GM19452 (cell line): ENCODE results near the gene B9D2.
A peak's percentile ranks its signal among the peaks of the same experiment; 100 is the strongest.
"Not testable (repeated sequence)": the region's sequence is repeated elsewhere in the genome, so short reads cannot be mapped to it uniquely, and the experiment has no call there.

ENCODE experiments used
- ATAC-seq: cut with Tn5 transposase; IDR thresholded peaks from one replicate; pipeline ENCODE4 v1.9.1; 2021; ENCODE audit not compliant: unreplicated experiment

Gene B9D2

DNA sequence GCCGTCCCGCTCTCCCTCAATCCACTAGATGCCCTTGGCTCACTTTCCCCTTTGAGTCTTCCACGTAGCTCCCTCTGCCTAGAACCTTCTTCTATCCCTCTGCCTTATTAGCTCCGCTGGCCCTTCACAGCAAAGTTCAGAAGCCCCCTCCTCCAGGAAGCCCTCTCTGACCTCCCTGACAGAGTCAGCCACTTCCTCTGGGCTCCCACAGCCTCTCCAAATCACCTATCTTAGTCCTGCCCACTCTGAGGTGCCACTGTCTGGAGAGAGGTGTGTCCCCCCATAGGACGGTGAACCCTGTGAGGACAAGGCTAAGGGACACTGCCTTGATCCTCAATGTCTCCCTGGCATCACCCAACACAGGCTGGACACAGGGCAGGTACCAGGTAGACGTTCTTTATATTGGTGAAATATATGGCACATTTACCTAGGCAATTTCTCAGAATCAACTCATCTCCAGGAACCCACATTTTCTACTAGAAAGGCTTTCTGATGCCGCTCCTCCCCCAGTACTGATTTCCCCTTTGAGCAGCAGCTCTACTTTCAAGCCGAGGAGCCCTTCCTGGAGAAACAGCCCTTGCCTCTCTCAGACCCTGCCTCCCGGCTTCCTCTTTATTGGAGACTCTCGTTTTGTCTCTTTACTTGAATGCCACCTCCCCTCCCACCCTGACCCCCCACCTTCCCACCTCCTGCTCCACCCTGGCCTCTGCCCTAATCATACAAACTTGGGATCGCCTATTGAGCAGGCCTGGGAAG is 6.8 kb downstream of the B9D2 start:
- no peak for ATAC-seq

DNA sequence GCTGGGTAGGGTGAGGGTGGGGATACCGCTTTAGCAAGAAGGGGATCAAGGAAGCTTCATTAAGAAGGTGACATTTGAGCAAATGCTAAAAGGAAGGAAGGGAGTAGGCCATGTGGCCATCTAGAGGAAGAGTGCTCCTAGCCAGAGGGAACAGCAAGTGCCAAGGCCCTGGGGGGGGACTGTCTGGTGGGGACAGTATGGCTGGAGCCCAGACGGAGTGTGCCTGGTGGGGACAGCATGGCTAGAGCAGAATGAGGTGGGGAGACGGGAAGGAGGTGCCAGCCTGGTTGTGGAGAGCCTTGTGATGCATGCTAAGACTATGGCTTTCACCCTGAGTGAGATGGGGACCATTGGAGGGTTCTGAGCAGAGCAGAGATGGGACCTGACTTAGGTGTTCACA is 8.1 kb downstream of the B9D2 start:
- no peak for ATAC-seq

DNA sequence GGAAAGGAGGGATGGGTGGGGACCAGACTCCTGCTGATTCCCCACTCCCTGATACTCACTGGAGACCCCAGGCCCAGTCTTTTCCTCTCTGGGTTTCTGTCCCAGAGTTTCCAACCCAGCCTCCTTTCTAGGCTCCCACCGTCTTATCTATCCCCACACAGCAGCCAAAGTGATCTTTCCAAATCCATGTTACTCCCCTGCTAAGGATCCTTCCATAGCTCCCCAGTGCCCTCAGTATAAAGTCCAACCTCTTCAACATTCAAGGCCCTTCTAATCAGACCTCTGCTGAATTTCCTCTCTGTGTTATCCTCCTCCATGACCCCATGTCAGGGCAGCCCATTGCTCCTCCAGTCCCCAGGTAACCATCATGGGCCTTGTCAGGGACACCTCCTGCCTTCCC is 8.9 kb downstream of the B9D2 start:
- ATAC-seq = no peak

- ATAC-seq = no peak
Observed at GRCh38 chr19:41354343-41354953, 9.5 kb downstream of the B9D2 start.

GRCh38 chr19:41353466-41354342 is 10.2 kb downstream of the B9D2 start, which contains the start of gene TGFB1:
TSS of gene TGFB1 (minus strand) at chr19:41353922. CDS start at chr19:41353044, 878 bp downstream.
- peak; percentile 40 for ATAC-seq

DNA sequence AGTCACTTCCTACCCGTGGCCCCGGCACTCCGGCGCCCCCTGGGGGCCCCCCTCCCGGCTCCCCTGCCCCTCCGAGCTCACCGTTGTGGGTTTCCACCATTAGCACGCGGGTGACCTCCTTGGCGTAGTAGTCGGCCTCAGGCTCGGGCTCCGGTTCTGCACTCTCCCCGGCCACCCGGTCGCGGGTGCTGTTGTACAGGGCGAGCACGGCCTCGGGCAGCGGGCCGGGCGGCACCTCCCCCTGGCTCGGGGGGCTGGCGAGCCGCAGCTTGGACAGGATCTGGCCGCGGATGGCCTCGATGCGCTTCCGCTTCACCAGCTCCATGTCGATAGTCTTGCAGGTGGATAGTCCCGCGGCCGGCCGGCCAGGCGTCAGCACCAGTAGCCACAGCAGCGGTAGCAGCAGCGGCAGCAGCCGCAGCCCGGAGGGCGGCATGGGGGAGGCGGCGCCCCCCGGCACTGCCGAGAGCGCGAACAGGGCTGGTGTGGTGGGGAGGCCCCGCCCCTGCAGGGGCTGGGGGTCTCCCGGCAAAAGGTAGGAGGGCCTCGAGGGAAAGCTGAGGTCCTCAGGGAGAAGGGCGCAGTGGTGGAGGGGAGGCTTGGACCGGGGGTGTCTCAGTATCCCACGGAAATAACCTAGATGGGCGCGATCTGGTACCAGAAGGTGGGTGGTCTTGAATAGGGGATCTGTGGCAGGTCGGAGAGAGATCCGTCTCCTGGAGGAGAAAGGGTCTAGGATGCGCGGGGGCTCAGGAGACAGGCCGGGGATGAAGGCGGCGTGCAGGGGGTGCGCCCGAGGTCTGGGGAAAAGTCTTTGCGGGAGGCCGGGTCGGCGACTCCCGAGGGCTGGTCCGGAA is 11.1 kb downstream of the B9D2 start:
- no peak for ATAC-seq

GRCh38 chr19:41352279-41352608 is 11.7 kb downstream of the B9D2 start:
- no peak for ATAC-seq

GRCh38 chr19:41351339-41352245 is 12.4 kb downstream of the B9D2 start:
- ATAC-seq = peak; percentile 39

- peak; percentile 4 for ATAC-seq
Observed at GRCh38 chr19:41350735-41351338, 13.1 kb downstream of the B9D2 start.

GRCh38 chr19:41346916-41347315 is 17.0 kb downstream of the B9D2 start:
- ATAC-seq = not testable (repeated sequence)

GRCh38 chr19:41344162-41344561 is 19.8 kb downstream of the B9D2 start:
- no peak for ATAC-seq

DNA sequence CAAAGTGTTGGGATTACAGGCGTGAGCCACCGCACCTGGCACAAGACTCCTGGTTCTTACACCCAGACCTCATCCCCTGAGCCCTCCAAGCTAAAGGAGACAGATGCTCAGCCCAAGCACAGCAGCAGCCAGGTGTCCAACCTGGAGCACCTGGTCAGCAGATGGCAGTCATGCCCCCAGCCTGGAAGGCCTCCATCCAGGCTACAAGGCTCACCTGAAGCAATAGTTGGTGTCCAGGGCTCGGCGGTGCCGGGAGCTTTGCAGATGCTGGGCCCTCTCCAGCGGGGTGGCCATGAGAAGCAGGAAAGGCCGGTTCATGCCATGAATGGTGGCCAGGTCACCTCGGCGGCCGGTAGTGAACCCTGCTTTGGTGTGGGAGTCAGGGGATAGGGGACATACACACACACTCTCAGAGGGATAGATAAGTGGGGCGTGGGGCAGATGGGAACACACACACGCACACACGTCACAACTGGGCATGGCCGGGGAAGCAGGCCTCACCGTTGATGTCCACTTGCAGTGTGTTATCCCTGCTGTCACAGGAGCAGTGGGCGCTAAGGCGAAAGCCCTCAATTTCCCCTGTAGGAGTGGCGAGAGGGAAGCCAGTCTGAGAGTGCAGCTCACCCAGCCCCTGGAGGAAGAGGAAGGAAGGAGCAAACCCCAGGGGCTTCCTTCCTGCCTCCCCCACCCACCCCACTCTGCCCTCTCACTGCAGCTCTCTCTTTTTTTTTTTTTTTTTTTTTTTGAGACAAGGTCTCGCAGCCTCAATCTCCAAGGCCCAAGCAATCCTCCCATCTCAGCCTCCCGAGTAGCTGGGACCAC is 22.1 kb downstream of the B9D2 start:
- ATAC-seq = no peak

GRCh38 chr19:41339936-41340335 is 24.0 kb downstream of the B9D2 start:
- ATAC-seq = no peak

DNA sequence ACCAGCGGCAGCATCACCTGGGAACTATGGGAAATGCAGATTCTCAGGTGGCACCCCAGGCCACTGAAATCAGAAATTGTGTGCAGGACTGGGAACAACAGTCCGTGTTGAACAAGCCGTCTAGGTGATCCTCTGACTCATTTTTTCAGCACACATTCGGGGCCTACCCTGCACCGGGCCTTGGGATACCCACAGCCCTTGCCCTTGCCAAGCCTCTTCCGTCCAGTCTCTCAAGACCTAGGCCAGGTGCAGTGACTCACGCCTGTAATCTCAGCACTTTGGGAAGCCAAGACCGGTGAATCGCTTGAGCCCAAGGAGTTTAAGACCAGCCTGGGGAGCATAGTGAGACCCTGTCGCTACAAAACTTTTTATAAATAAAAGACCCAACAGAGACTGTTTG is 28.5 kb downstream of the B9D2 start:
- no peak for ATAC-seq

DNA sequence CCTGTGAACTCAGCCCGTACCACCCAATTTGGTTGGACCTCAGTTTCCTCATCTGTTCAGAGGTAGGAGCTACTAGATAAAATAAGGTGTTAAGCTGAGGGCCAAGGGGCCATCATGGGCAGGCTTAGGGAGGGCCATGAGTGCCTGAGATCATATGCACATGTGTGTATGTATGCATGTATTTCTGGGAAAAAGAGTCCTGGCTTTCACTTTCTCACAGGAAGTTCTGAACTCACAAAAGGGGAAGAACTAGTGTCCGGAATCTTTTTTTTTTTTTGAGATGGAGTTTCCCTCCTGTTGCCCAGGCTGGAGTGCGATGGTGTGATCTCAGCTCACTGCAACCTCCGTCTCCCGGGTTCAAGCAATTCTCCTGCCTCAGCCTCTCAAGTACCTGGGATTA is 29.2 kb downstream of the B9D2 start:
- no peak for ATAC-seq

- ATAC-seq = no peak
Observed at GRCh38 chr19:41332468-41332867, 31.5 kb downstream of the B9D2 start.

- no peak for ATAC-seq
Observed at GRCh38 chr19:41332000-41332399, 31.9 kb downstream of the B9D2 start.

DNA sequence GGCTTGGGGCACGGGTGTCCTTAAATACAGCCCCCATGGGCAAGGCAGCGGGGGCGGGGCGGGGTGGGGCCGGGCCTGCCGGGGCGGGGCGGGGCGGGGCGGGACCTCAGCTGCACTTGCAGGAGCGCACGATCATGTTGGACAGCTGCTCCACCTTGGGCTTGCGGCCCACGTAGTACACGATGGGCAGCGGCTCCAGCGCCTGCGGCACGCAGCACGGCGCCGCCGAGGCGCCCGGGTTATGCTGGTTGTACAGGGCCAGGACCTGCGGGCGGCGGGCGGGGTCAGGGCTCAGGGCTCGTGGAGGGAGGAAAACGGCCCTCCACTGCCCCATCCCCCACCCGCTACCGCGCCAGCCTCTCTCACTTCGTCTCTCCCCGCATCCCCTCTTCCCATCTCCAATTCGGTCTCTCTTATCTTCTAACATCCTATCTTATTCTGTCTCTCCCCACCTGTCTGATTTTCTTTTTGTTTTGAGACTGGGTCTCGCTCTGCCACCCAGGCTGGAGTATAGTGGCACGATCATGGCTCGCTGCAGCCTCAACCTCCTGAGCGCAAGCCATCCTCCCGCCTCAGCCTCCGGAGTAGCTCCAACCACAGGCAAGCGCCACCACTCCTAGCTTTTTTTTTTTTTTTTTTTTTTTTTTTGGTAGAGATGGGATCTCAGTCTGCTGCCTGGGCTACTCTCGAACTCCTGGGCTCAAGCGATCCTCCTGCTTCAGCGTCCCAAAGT is 32.8 kb downstream of the B9D2 start:
- no peak for ATAC-seq
